Left ventricle myocardium inferior (tissue), 1 donor: ENCODE results near the gene CXorf58. TPM values are rescaled to one million over a fixed set of nuclear protein-coding genes. Genes with fewer than 3 reads are reported as not detected.

Experiments
- DNase-seq: peaks from one replicate; pipeline ENCODE4 v3.0.0-alpha.2; 2020
- H3K27ac ChIP-seq: fragments of 200-600 bp; replicated peaks from 2 replicates; pipeline ENCODE4 v1.8.0; 2021
- H3K27me3 ChIP-seq: fragments of 200-600 bp; 2 replicates; pipeline ENCODE4 v1.8.0; 2021; ENCODE audit warnings: low read depth
- H3K36me3 ChIP-seq: fragments of 200-600 bp; 2 replicates; pipeline ENCODE4 v1.8.0; 2021
- H3K4me1 ChIP-seq: fragments of 200-600 bp; 2 replicates; pipeline ENCODE4 v1.8.0; 2021
- H3K4me3 ChIP-seq: fragments of 200-600 bp; 2 replicates; pipeline ENCODE4 v1.8.0; 2021; ENCODE audit warnings: mild to moderate bottlenecking, moderate library complexity
- H3K9me3 ChIP-seq: fragments of 200-600 bp; replicated peaks from 2 replicates; pipeline ENCODE4 v1.8.0; 2021
- CTCF ChIP-seq: fragments of 200-600 bp; IDR thresholded peaks from 2 replicates; pipeline ENCODE4 v1.8.0; 2021; ENCODE audit warnings: antibody characterized with exemption, mild to moderate bottlenecking, borderline replicate concordance
- intact Hi-C: fragments of 100-400 bp; cut with micrococcal nuclease; formaldehyde crosslinking; loops from one replicate; pipeline ENCODE4 v1.11.0; 2022
- total RNA-seq: library from RNA; stranded (reverse); fragmentation: NEBNext Ultra II Directional; extraction: Animal tissue kit (Norgen Biotek cat#: 25700); gene quantifications from one replicate; pipeline ENCODE4 v1.2.1, GENCODE V29; 2021
- donor health status: DM: no; HTN: yes; CAD: no; lungs with severe emphysema.

The CXorf58 gene
- total RNA-seq, 1 donor from 2014 or later: 0.49 TPM

GRCh38 chrX:23896981-23897380 lies 10.8 kb upstream of the CXorf58 start:
- Histone ChIP-seq H3K27me3 (no peaks in the 10 kb centered on the region), H3K27ac (no peak overlapping the region), H3K4me1 (peaks cover 32% of the 10 kb centered on the region), H3K36me3 (no peaks in the 10 kb centered on the region), H3K9me3 (no peaks in the 10 kb centered on the region), H3K4me3 (no peak overlapping the region)
- no peak for DNase-seq
- TF ChIP-seq CTCF: no peak
- intact Hi-C loops: no loop called here

DNA sequence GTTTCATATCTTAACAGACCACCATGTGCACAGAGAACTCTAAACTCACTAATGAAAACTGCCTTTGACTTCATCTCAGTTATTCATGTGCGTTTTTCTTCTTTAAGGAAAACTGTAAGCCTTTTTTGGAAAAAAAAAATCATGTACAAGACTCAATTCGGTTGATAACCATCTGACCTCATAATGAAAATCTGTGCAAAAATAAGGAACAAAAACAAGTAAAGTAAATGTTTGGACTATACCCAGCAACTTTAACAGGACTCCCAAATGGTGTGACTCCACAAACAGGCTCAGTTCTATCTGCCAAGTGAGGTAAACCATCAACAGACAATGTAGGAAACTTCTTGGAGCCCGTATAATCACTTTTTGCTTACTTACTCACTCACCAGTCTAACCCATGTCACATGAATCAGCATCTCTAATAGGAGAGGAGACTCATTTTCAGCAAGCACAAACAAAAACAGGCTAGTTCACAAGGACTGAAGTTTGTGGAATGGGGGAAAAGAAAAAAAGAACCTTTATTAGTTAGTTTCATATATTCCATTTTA lies 9.3 kb upstream of the CXorf58 start:
- H3K27ac ChIP-seq: peak overlapping the region; percentile 81
- H3K9me3 ChIP-seq: no peaks in the 10 kb centered on the region
- no peak for DNase-seq
- H3K27me3 ChIP-seq: no peaks in the 10 kb centered on the region
- intact Hi-C loops: no loop called here
- H3K4me1 ChIP-seq: peaks cover 35% of the 10 kb centered on the region
- no peaks in the 10 kb centered on the region for H3K36me3 ChIP-seq
- TF ChIP-seq CTCF: no peak
- no peak overlapping the region for H3K4me3 ChIP-seq

GRCh38 chrX:23900220-23900797 lies 7.5 kb upstream of the CXorf58 start:
- TF ChIP-seq CTCF: no peak
- Histone ChIP-seq H3K4me3 (no peak overlapping the region), H3K4me1 (peaks cover 35% of the 10 kb centered on the region), H3K27me3 (no peaks in the 10 kb centered on the region), H3K9me3 (no peaks in the 10 kb centered on the region), H3K27ac (peak overlapping the region; percentile 81), H3K36me3 (no peaks in the 10 kb centered on the region)
- intact Hi-C loops: loop anchor here (5.0 to 10.0 kb wide), 3 partner anchors 118 to 206 kb away; partner anchors contain the start of gene SAT1
- DNase-seq: no peak

DNA sequence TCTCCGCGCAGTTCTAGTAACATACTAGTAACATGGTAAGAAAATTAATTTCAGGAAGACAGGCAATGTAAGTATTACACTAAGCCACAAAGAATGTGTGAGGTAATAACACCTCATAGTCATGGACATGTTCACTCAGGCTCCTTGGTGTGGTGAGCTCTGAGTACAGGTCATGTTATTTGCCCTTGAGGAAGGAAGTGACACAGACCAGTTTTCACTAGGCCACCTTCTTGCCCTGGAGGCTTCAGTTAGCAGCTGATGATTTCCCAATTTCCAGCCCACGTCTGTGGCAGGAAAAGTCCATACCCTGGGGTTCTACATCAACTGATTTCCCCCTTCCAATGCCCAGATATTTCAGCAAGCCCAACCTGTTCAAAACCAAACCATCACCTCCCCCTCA lies 6.7 kb upstream of the CXorf58 start:
- H3K27me3 ChIP-seq: no peaks in the 10 kb centered on the region
- peaks cover 38% of the 10 kb centered on the region for H3K4me1 ChIP-seq
- TF ChIP-seq CTCF: no peak
- intact Hi-C loops: loop anchor here (5.0 to 10.0 kb wide), 3 partner anchors 119 to 206 kb away; partner anchors contain the start of gene SAT1
- no peak for DNase-seq
- H3K9me3 ChIP-seq: no peaks in the 10 kb centered on the region
- H3K27ac ChIP-seq: peak overlapping the region; percentile 81
- H3K36me3 ChIP-seq: no peaks in the 10 kb centered on the region
- H3K4me3 ChIP-seq: no peak overlapping the region

DNA sequence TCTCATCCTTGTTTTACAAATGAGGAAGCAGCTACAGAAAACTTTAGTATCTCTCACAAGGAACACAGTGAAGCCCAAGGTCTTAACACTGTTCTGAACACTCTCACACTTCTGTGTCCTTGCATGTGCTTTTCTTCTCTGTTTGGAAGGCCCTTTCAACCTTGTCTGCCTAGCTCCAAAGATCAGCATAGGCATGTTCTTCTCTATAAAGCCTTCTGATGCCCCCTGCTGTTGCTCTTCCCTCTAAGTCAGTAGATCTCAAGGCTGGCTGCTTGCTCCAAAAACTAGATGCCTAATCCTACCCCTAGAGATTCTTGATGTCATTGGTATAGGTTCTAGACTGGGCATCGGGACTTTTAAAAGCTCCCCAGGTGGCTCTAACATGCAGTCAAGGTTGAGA lies 6.0 kb upstream of the CXorf58 start:
- H3K4me1 ChIP-seq: peaks cover 45% of the 10 kb centered on the region
- intact Hi-C loops: loop anchor here (5.0 to 10.0 kb wide), 3 partner anchors 120 to 207 kb away; partner anchors contain the start of gene SAT1
- H3K4me3 ChIP-seq: peak overlapping the region; percentile 46
- peak overlapping the region; percentile 81 for H3K27ac ChIP-seq
- H3K36me3 ChIP-seq: no peaks in the 10 kb centered on the region
- no peak for DNase-seq
- no peaks in the 10 kb centered on the region for H3K9me3 ChIP-seq
- H3K27me3 ChIP-seq: no peaks in the 10 kb centered on the region
- TF ChIP-seq CTCF: peak; percentile 61
